GM19193 (cell line): ENCODE measurements around the gene CCNDBP1.

Experiments used
- POLR2A ChIP-seq: IDR thresholded peaks from 4 replicates; pipeline ENCODE4 v1.6.1; 2011; ENCODE audit not compliant: insufficient read depth, insufficient read length; ENCODE audit errors: extremely low read depth

The CCNDBP1 gene

DNA sequence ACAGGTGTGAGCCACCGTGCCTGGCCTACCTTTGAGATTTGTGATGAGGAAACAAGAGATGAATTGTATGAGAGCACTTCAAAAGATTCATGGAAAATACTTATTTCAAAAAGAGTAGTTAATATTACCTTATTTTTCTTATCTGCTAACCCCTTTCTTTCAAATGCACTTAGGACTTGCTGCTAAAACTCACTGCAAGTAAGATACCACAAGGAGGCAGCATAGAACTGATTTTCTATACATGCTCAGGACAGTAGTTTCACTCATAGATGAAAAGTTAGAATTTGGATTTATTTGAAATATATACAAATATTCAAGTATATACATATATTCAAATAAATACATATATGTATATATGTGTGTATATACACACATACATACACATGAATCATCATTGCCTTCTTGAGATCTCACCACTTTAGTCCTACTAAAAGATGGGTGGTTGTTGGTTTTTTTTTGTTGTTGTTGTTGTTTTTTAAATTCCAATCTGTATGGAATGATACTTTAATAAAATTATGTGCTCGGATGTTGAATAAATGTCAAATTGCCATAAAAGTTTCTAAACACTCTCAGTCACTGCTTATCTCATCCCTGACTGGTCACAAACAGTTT lies 2.4 kb downstream of the CCNDBP1 start:
- TF ChIP-seq POLR2A, result no peak

DNA sequence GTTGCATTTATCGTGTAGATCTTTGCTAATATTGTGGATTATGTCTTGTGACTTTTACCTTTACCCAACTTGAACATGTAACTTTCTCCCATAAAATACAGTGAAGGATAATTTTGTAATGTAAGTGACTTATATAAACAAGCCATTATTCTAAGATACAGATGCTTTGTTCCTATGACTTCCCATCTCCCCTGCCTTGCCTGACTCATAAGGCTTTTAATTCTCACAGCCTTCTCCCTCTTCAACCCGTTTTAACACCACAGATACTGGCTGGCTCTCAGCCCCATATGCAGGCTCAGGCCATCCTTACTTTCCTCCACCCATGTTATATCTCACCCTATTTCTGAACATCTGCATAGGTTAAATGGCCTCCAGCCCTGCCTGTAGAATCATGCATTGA lies 4.1 kb downstream of the CCNDBP1 start:
- TF ChIP-seq POLR2A, result no peak

DNA sequence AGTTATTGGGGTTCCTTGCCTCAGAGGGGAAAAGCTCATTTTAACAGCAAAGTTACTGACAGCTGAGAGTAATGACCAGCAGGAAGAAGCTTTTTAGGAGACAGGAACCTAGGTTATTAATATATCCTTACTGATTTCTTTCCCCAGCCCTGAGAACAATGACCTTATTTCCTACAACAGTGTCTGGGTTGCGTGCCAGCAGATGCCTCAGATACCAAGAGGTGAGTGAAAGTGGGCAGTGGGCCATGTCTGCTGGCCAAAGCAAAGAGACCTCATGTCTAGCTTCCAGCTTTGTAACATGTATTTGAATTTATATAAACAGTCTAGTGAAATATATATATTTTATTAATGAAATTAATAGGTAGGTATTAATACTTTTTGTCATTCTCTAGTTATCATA lies 5.0 kb downstream of the CCNDBP1 start:
- no peak for TF ChIP-seq POLR2A

DNA sequence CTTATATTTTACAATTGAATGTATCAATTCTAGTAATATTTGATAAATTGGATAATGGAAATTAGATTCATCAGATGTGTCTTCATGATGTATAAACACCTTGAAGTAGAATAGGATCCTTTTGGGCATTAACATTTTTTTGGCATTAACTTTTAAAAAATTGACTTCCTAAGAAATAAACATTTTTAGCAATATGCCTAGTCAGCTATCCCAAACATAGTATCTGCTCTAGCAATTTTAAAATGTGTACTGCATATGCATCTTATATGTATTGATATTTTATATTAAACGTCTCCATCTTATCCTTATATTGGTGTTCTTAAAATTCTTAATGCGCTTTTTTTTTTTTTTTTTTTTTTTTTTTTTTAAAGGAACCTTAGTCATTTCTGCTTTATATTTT lies 8.5 kb downstream of the CCNDBP1 start:
- TF ChIP-seq POLR2A, result no peak

DNA sequence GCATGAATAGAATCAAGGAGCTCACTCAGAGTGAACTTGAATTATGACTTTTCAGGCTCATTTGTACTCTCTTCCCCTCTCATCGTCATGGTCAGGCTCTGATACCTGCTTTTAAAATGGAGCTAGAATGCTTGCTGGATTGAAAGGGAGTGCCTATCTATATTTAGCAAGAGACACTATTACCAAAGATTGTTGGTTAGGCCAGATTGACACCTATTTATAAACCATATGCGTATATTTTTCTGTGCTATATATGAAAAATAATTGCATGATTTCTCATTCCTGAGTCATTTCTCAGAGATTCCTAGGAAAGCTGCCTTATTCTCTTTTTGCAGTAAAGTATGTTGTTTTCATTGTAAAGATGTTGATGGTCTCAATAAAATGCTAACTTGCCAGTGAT lies 9.6 kb downstream of the CCNDBP1 start:
- no peak for TF ChIP-seq POLR2A

DNA sequence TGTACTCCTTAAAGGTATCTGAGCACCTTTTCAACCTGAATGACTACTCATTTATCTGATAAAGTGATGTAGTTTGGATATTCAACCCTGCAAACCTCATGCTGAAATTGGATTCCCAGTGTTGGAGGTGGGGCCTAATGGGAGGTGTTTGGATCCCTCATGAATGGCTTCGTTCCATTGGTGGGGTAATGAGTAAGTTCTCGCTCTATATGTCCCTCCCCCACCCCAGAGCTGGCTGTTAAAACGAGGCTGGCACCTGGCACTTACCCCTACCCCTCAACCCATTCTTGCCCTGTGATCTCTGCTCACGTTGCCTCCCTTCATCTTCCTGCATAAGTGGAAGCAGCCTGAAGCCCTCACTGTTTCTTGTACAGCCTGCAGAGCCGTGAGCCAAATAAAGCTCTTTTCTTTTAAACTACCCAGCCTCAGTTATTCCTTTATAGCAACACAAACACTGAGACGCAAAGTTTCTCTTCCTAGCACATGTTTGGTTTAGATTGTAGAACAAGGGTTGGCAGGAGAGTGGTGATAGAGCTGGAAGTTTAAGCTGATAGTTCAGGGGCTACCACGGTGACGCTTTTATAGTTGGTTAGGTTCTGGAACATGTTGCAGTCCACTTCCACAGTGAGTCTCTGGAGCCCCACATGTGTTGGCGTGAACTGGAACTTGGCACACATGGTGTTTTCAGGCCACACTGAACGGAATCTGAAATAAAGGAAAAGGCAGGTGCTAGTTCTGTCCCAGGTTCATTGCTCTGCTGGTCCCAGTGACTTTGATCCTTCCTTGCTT lies 11.8 kb downstream of the CCNDBP1 start:
- no peak for TF ChIP-seq POLR2A

DNA sequence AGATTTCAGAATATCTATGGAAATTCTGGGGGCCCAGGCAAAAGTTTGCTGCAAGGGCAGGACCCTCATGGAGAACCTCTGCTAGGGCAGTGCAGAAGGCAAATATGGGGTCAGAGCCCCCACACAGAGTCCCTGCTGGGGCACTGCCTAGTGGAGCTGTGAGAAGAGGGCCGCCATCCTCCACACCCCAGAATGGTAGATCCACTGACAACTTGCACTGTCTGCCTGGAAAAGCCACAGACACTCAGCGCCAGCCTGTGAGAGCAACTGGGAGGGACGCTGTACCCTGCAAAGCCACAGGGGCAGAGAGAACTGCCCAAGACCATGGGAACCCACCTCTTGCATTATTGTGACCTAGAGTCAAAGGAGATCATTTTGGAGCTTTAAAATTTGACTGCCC lies 13.8 kb downstream of the CCNDBP1 start:
- TF ChIP-seq POLR2A, result no peak

DNA sequence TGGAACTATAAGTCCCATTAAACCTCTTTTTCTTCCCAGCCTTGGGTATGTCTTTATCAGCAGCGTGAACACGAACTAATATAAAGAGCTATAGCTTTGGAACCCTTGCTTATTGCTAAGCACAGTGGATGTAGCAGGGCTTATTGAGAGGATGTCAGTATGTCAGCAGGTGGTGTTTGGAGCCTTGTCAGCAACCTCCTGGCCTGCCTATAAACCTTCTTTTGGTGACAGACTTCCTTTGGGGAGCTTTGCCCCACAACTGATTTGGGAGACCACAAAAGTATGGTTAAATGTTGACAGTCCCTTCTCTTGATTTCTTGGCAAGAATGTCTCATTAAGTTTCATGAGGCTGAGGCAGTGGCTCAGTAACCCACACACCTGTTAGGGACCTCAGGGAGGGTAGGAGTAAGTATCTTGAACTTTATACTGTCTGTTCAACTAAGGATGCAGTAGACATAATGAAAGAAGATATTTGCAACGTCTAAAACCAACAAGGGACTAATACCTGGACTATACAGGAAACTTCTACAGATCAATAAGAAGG lies 14.8 kb downstream of the CCNDBP1 start:
- TF ChIP-seq POLR2A, result no peak

DNA sequence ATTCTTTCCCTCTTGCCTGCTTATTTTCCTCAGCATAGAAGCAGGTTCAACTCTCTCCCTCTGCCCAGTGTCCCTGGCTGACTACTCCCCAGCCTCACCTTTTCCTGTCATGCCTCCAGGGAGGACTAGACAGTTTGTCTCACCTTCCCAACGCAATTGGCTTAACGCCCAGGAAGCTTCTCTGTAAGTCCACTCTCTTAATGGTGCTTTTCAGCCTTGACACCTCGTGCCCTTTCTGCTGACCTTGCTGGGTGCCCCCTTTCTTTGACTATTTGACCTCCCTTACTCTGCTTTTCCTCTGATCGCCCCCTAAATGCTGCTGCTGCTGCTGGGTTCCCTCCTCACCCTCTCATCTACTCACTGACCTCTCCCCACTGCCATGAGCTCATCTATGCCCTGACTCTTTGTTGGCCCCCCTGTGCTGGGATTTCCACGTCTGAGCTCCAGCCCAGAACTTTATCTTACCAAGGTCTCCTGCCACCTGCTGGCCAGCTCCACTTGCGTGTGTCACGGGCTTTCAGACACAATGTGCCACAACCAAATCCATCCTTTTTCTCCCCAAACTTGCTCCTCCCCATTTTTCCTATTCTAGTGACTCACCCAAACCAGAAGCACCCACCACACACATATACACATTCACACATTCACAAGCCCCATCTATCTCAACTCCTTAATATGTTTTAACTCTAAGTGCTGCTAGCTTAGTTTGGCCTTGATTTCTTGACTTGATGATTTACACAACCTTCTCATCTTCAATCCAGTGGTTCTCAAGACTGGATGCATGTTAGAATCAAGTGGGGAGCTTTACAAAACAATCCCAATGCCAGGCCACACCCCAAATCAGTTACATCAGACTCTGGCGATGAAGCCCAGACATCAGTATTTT lies 19.1 kb downstream of the CCNDBP1 start:
- no peak for TF ChIP-seq POLR2A

DNA sequence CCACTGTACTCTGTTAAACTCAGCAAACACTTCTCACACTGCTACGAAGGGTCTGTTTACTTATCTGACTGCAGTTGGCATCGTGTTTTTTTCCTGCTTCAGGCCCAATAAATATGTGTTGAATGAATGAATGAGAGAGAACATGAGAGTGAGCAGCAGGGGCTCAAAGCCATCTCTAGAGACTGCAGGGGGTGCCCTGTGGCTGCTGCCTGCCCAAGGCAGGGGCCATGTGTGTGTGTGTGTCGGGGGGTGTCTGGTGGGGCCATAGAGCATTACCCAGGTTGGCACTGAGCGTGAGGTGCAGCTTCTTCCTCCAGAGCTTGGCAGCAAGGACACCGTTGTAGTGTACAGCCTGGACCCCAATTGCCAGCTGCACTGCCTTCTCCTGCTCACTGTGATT lies 20.9 kb downstream of the CCNDBP1 start:
- TF ChIP-seq POLR2A, result no peak

DNA sequence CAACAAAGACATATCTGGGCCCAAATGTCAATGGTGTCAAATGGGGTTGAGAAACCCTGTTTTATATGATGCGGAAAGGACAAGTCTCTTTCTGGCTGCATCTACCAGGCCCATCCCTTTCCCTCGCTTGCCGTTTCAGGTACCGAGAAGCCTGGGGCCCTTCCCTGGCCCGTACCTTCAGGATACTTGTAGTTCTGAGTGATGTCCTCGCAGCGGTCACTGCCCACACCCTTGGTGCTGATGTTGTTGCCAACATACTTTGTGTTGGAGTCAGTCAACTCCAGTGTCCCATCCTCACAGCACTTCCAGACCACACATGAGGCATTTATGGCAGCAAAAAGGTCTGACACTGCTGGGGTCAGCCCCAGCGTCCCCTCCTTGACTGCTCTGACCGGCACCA lies 21.8 kb downstream of the CCNDBP1 start:
- no peak for TF ChIP-seq POLR2A

DNA sequence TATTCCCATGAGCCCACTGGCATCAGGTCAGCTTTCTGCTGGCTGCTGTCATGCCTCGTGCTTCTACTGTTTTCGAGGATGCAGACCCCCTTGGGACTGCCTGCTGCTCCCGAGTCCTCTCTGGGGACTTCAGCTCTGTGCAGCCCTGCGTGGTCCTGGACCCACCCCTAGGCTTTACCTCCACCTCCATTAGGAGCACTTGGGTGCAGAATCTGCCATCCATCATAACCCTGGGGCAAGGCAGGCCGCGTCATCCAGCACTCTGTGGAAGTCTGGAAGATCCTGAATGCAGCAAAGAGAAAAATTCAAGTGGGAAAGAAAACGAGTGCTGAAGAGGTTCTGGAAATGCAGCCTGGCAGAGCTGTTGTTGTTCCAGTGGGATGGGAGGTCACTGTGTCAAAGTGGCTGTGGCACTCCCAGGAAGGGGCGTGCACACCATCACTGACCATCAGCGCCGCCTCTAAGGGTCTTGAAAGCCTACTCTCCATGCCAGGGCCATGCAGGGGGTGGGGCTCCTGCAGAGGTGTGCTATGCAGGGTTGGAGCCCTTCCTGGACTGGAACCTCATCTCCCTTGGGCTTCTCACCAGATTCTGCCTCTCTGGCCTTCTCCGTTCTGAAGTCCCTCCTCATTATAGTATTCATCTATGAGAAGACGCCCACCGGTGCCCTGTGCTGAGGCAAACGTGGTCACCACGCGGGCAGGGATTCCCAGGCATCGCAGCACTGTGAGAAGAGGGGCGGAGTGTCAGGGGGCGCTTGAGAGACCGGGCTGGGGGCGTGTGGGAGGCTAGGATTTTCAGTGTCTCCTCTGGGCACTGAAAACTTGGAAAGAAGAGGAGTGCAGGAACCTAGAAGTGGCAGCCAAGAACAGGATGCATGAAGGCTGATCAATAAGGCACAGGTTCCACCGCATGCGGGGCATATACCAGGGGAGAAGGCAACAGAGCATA lies 23.1 kb downstream of the CCNDBP1 start:
- TF ChIP-seq POLR2A, result no peak

DNA sequence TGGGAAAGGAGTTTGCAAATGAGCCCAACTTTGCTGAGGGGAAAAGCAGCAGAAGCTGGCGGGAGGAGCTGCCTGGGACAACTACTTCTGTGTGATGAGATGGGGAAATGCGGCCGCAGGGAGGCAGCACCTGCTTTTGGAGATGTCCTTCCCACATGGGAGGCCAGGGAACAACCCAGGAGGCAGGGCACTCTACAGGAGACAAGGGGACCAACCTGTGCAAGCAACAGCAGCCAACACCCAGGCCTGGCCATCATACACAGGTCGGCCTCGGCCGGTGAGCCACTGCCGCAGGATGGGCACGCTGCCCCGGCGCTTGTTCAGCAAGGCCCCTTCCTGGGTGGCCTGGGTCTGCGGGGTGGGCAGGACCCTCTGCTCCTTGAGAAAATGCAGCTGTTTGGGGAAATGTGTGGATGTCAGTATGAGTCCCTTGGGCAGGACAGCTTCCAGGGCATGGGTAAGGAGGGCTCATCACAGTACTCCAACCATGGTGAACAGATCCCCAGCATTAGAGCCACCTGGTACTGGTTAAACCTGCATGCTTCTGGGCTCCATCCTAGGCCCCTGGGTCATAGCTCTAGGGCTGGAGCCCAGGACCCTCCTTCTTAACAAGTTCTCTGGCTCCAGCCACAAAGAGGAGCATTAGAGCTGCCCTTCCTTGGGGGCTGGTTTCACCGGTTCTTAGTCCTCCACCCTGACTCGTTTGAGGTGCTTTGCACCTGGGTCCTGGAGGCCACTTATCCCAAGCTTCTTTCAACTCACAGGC lies 24.0 kb downstream of the CCNDBP1 start:
- no peak for TF ChIP-seq POLR2A
